Pancreas (tissue), 10 donors: ENCODE measurements around the gene SEC23A. TPM values are rescaled to one million over a fixed set of nuclear protein-coding genes. Genes with fewer than 3 reads are reported as not detected.
"Not testable (repeated sequence)": the region's sequence is repeated elsewhere in the genome, so short reads cannot be mapped to it uniquely, and the experiment has no call there.

Experiments used
- ATAC-seq, 4 donors: fragments of 200-7000 bp; cut with Tn5 transposase; one replicate each; pipeline versions ENCODE4 v1.8.0 to v1.9.1; 2020; ENCODE audit warnings: mild to moderate bottlenecking in 4 of 4, moderate library complexity in 4 of 4
- DNase-seq, 6 donors: peaks; one replicate each; pipeline ENCODE4 v3.0.0-alpha.2; 2020
- FAIRE-seq: peaks from 2 replicates; lab custom pipeline; 2012; peaks lifted over from hg19 to GRCh38; lab: Jason Lieb, UNC
- H3K27ac ChIP-seq, 4 donors: fragments of 200-600 bp; sonication (generic); 1 replicate in 3 of 4; 2 replicates in 1 of 4; pipeline versions ENCODE4 v1.5.0 to v1.8.0; 2020
- H3K27me3 ChIP-seq, 4 donors: fragments of 200-600 bp; one replicate each; pipeline ENCODE4 v1.8.0; 2021
- H3K36me3 ChIP-seq, 3 donors: fragments of 200-600 bp; sonication (generic) in 1 of 3; one replicate each; pipeline versions ENCODE4 v1.5.0 to v1.8.0; 2020 to 2021
- H3K4me1 ChIP-seq, 3 donors: fragments of 200-600 bp; one replicate each; pipeline ENCODE4 v1.8.0; 2021
- H3K4me3 ChIP-seq, 4 donors: fragments of 200-600 bp; sonication (generic) in 2 of 4; one replicate each; pipeline versions ENCODE4 v1.5.0 to v1.8.0; 2020 to 2021
- H3K9me3 ChIP-seq, 4 donors: fragments of 200-600 bp; one replicate each; pipeline ENCODE4 v1.8.0; 2021
- WGBS, 2 donors: extraction: QIAGEN DNeasy Blood & Tissue Kit; methylation state at CpG; one replicate each; pipeline ENCODE4 v1.1.7; 2013; 5-methylcytosine and 5-hydroxymethylcytosine counted together
- intact Hi-C, 3 donors: fragments of 100-400 bp; cut with DNase I; formaldehyde crosslinking; loops; one replicate each; pipeline versions ENCODE4 v1.11.1 to v1.14.2; 2022
- polyA plus RNA-seq, 2 donors: library from polyadenylated mRNA; stranded (reverse); fragments of 200-250 nt; gene quantifications; one replicate each; pipeline ENCODE4 v1.2.3, GENCODE V29; 2013
- total RNA-seq, 6 donors: library from RNA; stranded (reverse); fragmentation: NEBNext Ultra II Directional in 4 of 6; extraction: Animal tissue kit (Norgen Biotek cat#: 25700) in 4 of 6; gene quantifications; one replicate each; pipeline versions ENCODE4 v1.2.1 to v1.2.4, GENCODE V29; 2021 to 2023
- TF ChIP-seq, protein P1 (sequence below), 4 donors: fragments of 200-600 bp; sonication (generic) in 3 of 4; IDR thresholded peaks; one replicate each; pipeline versions ENCODE4 v1.5.0 to v1.8.0; 2021; ENCODE audit warnings: antibody characterized with exemption in 4 of 4
- donor health status: healthy with polysubstance abuse.
- donor health status: DM: no; HTN: no; CAD: no; lungs with moderate emphysema.
- donor health status: DM: no; HTN: no; CAD: no.
- donor health status: control.
- donor health status: control.
- donor health status: Bipolar disorder and iron deficiency.
- donor health status: DM: yes; HTN: yes; CAD: no.
- donor health status: DM: no; HTN: no; CAD: no.
- donor health status: DM: no; HTN: no; CAD: no.
- donor health status: DM: yes; HTN: yes; CAD: no.

Gene SEC23A
- total and polyA plus RNA-seq, 8 donors = 7.6 to 19.7 (median 9.9) TPM

DNA sequence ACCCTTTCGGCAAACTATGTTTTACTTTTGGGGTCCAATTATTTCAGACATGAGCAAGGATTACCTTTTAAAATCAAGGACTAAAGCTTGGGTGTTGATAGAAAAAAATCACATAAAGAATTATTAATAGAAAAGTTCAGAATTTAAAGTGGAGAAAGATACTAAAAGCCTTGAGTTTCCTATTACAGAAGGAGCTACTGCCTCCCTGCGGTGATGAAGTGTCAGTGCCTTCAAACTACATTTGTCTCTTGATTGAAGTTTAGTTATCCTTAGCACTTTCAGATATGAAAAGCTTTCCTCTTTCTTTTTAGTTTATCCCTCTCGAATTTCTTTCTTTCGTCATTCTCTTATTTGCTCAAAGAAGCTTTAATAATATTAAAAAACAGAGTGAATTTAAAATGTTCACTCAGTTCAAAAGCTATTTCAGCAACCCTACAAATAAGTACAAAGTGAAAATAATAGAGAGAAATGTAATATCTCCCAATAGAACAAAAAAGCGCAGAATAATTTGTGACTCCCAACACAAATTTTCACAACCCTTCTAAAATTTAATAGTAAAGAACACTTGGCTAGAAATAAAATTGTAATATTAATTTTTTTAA, 87.6 kb downstream of the SEC23A start:
- no peak overlapping the region for H3K4me3 ChIP-seq
- peak; percentile 29 for FAIRE-seq
- H3K36me3 ChIP-seq = no peaks in the 10 kb centered on the region
- no peaks in the 10 kb centered on the region for H3K27me3 ChIP-seq
- H3K27ac ChIP-seq = no peak overlapping the region
- ATAC-seq = peak in 3 of 4 donors; percentile 80 to 85 (median 85)
- H3K4me1 ChIP-seq = no peaks in the 10 kb centered on the region
- peak in 1 of 6 donors; percentile 25 for DNase-seq
- 14 to 25% methylated on average over 5 of the region's 5 CpGs for WGBS, 2 donors
- TF ChIP-seq, protein P1, sequence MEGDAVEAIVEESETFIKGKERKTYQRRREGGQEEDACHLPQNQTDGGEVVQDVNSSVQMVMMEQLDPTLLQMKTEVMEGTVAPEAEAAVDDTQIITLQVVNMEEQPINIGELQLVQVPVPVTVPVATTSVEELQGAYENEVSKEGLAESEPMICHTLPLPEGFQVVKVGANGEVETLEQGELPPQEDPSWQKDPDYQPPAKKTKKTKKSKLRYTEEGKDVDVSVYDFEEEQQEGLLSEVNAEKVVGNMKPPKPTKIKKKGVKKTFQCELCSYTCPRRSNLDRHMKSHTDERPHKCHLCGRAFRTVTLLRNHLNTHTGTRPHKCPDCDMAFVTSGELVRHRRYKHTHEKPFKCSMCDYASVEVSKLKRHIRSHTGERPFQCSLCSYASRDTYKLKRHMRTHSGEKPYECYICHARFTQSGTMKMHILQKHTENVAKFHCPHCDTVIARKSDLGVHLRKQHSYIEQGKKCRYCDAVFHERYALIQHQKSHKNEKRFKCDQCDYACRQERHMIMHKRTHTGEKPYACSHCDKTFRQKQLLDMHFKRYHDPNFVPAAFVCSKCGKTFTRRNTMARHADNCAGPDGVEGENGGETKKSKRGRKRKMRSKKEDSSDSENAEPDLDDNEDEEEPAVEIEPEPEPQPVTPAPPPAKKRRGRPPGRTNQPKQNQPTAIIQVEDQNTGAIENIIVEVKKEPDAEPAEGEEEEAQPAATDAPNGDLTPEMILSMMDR (IDR thresholded peaks at IDR 0.05) = peak; percentile 45 to 72 (median 64)
- H3K9me3 ChIP-seq = no peaks in the 10 kb centered on the region
- intact Hi-C loops = loop anchor here in 1 of 3 donors (10.0 kb wide), 1 partner anchor 301 kb away; no protein-coding TSS in a partner anchor

DNA sequence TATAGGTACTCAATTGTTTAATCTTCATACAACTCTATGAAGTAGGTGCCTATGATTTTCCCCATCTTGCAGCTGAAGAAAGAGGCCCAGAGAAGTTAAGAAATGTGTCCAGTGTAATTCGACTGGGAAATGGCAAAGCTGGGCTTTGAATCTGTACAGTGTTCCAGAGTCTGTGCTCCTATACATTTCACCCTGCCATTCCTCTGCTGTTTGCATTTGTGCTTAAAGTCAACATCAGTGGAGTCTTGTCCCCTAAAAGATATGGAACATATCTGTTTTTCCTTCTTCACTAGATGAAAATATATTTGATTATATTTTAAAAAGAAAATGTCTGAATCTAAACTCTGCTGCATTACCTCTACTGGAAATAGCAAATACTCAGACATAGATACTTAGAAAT, 88.6 kb downstream of the SEC23A start:
- Histone ChIP-seq H3K36me3 (no peaks in the 10 kb centered on the region), H3K27me3 (no peaks in the 10 kb centered on the region), H3K9me3 (no peaks in the 10 kb centered on the region), H3K4me1 (no peaks in the 10 kb centered on the region), H3K4me3 (no peak overlapping the region), H3K27ac (no peak overlapping the region)
- FAIRE-seq (no peak), DNase-seq (no peak), ATAC-seq (no peak)
- TF ChIP-seq, protein P1 (IDR thresholded peaks at IDR 0.05) = no peak
- intact Hi-C loops = loop anchor here in 1 of 3 donors (10.0 kb wide), 1 partner anchor 300 kb away; no protein-coding TSS in a partner anchor
- WGBS, 2 donors = 33 to 46% methylated on average over 1 of the region's 1 CpG

DNA sequence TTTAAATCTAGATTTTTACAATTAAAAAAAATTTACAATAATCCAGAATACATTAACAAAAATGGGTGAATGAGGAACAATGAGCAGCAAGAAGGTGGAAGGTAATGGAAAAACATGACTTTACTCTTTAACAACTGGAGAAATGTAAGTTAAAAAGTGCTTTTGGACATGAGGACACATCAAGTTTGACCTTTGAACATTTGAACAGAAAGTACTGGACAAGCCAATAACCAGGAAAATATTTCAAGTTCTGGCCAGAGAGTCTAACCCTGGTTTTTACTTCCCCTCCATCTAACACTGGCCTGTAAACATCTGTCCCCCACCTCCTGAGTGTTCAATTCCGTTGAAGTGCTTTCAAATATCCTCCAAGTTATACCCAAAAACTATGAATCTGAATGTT, 94.1 kb downstream of the SEC23A start:
- not testable (repeated sequence) for H3K27ac ChIP-seq, H3K4me3 ChIP-seq, ATAC-seq, H3K36me3 ChIP-seq, DNase-seq, H3K9me3 ChIP-seq, FAIRE-seq, H3K4me1 ChIP-seq, H3K27me3 ChIP-seq
- 66 to 69% methylated on average over 1 of the region's 1 CpG for WGBS, 2 donors
- intact Hi-C loops = loop anchor here in 1 of 3 donors (10.0 kb wide), 1 partner anchor 274 kb away; no protein-coding TSS in a partner anchor

DNA sequence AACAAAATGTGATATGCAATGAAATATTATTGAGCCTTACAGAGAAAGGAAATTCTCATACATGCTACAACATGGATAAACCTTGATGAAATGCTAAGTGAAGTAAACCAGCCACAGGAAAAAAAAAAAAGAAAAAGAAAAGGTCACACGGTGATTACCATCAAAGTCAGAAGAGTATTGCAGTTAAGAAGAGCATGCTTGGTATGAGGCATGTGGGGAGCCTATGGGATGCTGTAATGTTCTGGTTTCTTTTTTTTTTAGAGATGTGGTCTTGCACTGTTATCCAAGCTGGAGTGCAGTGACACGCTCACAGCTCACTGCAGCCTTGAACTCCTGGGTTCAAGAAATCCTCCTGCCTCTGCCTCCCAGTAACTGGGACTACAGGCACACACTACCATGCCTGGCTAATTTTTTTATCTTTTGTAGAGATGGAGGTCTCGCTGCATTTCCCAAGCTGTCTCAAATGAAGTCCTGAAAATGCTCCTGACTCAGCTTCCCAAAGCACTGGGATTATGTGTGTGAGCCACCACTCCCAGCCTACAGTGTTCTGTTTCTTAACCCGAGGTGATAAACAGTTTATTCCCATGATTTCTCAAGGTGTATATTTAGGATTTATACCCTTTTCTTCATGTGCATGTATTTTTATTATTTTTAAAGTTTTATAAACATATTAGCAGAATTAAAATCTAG, 96.2 kb downstream of the SEC23A start:
- no peak for FAIRE-seq
- Histone ChIP-seq H3K27ac (no peak overlapping the region), H3K4me3 (no peak overlapping the region), H3K9me3 (no peaks in the 10 kb centered on the region), H3K4me1 (no peaks in the 10 kb centered on the region), H3K27me3 (no peaks in the 10 kb centered on the region), H3K36me3 (no peaks in the 10 kb centered on the region)
- 81 to 89% methylated on average over 4 of the region's 4 CpGs for WGBS, 2 donors
- intact Hi-C loops = loop anchor here in 1 of 3 donors (10.0 kb wide), 1 partner anchor 272 kb away; no protein-coding TSS in a partner anchor
- ATAC-seq = no peak
- TF ChIP-seq, protein P1 (IDR thresholded peaks at IDR 0.05) = no peak
- DNase-seq = no peak

DNA sequence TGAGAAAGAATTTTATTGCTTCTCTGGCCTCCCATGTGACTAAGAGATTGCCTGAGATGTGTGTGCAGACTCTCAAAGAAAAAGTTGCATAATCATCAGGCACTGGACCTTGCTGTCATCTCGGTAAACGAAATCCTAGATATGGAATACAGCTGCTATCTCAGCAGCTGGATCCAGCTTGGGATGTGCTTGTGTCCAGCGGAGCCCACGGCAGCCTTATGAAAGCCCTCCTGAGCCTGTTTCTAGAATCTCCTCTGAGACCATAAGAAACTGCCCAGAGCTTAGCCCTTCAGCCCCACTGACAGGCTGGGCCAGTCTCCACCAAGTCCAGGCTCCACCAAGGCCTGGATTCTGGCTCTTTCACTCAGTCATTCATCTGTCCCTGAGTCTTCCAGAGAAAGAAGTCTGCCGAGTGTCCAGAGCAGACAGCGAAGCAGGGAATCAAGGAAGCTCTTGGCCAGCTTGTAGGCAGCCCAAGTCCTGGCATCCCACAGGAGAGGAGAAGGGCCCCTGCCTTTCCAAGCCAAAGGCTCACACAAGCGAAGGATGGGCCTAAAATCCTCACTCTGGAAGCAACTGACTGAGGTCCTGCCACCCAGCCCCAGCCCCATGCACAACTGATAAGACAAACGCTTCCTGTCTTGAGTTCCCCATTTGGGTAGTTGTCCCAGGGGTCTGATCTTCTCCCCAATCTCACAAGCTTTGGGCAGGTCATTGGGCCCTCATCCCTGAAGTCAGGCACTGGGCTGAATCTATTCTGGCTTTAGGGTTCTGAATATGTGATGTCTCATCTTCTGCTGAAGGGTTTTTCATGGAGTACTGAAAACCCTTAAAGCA, 97.8 kb downstream of the SEC23A start:
- TF ChIP-seq, protein P1 (IDR thresholded peaks at IDR 0.05) = no peak
- peak in 1 of 4 donors; percentile 36 for ATAC-seq

More for the DNA sequence above, 97.8 kb downstream of the SEC23A start:
- H3K27ac ChIP-seq = no peak overlapping the region
- H3K4me3 ChIP-seq = no peak overlapping the region
- no peaks in the 10 kb centered on the region for H3K9me3 ChIP-seq
- intact Hi-C loops = loop anchor here in 1 of 3 donors (10.0 kb wide), 1 partner anchor 270 kb away; no protein-coding TSS in a partner anchor
- 87 to 92% methylated on average over 8 of the region's 8 CpGs for WGBS, 2 donors
- DNase-seq (no peak), FAIRE-seq (no peak)
- H3K36me3 ChIP-seq = no peaks in the 10 kb centered on the region
- H3K27me3 ChIP-seq = no peaks in the 10 kb centered on the region
- no peaks in the 10 kb centered on the region for H3K4me1 ChIP-seq
